OCI-LY1 (cell line): ENCODE data around the gene PRPF39.

Experiments used
- H2AFZ ChIP-seq: fragments of 200-600 bp; sonication (generic), shearing (Covaris generic); 2 replicates; pipeline ENCODE4 v1.6.0; 2014; ENCODE audit warnings: antibody characterized with exemption, mild to moderate bottlenecking, low read length
- H3F3A ChIP-seq: fragments of 200-600 bp; sonication (generic), shearing (Covaris generic); 2 replicates; pipeline ENCODE4 v1.6.0; 2014; ENCODE audit warnings: mild to moderate bottlenecking, antibody characterized with exemption, low read length, moderate library complexity; ENCODE audit not compliant: insufficient read depth
- H3K27ac ChIP-seq: fragments of 200-600 bp; sonication (generic); 2 replicates; pipeline ENCODE4 v1.5.1; 2014; ENCODE audit warnings: low read length, mixed run types, mild to moderate bottlenecking, low read depth; ENCODE audit not compliant: poor library complexity, severe bottlenecking
- H3K27me3 ChIP-seq: fragments of 200-600 bp; sonication (generic); 2 replicates; pipeline ENCODE4 v1.6.0; 2014; ENCODE audit warnings: antibody characterized with exemption, mild to moderate bottlenecking, low read length, moderate library complexity; ENCODE audit not compliant: insufficient read depth
- H3K36me3 ChIP-seq: fragments of 200-600 bp; sonication (generic); 2 replicates; pipeline ENCODE4 v1.6.1; 2014; ENCODE audit warnings: mild to moderate bottlenecking, antibody characterized with exemption, low read length, moderate library complexity, mixed read lengths; ENCODE audit not compliant: insufficient read depth
- H3K4me1 ChIP-seq: fragments of 200-600 bp; sonication (generic); 2 replicates; pipeline ENCODE4 v1.5.1; 2014; ENCODE audit warnings: mild to moderate bottlenecking, low read length, moderate library complexity; ENCODE audit not compliant: insufficient read depth, severe bottlenecking
- H3K4me2 ChIP-seq: fragments of 200-600 bp; sonication (generic), shearing (Covaris generic); 2 replicates; pipeline ENCODE4 v1.6.1; 2014; ENCODE audit warnings: low read length
- H3K4me3 ChIP-seq: fragments of 200-600 bp; sonication (generic); 2 replicates; pipeline ENCODE4 v1.5.1; 2014; ENCODE audit warnings: low read length, low read depth, mild to moderate bottlenecking, mixed read lengths; ENCODE audit not compliant: poor library complexity, severe bottlenecking
- H3K79me2 ChIP-seq: fragments of 200-600 bp; shearing (Covaris generic); 2 replicates; pipeline ENCODE4 v1.6.1; 2016; ENCODE audit warnings: mixed run types, low read length, mixed read lengths; ENCODE audit not compliant: insufficient read depth
- H3K9ac ChIP-seq: fragments of 200-600 bp; sonication (generic), shearing (Covaris generic); 2 replicates; pipeline ENCODE4 v1.6.1; 2014; ENCODE audit warnings: mild to moderate bottlenecking, low read length, mixed read lengths
- H3K9me2 ChIP-seq: fragments of 200-600 bp; sonication (generic), shearing (Covaris generic); 2 replicates; pipeline ENCODE4 v1.6.1; 2014; ENCODE audit warnings: low read depth, mild to moderate bottlenecking, low read length, mixed read lengths
- H3K9me3 ChIP-seq: fragments of 200-600 bp; shearing (Covaris generic); 2 replicates; pipeline ENCODE4 v1.6.1; 2014; ENCODE audit warnings: low read length, mixed read lengths
- H4K20me1 ChIP-seq: fragments of 200-600 bp; sonication (generic), shearing (Covaris generic); 2 replicates; pipeline ENCODE4 v1.6.0; 2016; ENCODE audit warnings: mild to moderate bottlenecking, low read length; ENCODE audit not compliant: insufficient read depth
- CTCF ChIP-seq: fragments of 200-600 bp; sonication (generic), shearing (Covaris generic); IDR thresholded peaks from 2 replicates; pipeline ENCODE4 v1.5.1; 2017; ENCODE audit warnings: mild to moderate bottlenecking, antibody characterized with exemption, low read length, moderate library complexity, mixed read lengths
- EZH2 ChIP-seq: fragments of 200-600 bp; sonication (generic), shearing (Covaris generic); IDR thresholded peaks from 2 replicates; pipeline ENCODE4 v1.8.0; 2017; ENCODE audit warnings: borderline replicate concordance, mixed run types, mild to moderate bottlenecking, antibody characterized with exemption, low read length, moderate library complexity, mixed read lengths

The PRPF39 gene

GRCh38 chr14:45066667-45067066, 17.2 kb upstream of the PRPF39 start:
- H2AFZ ChIP-seq: no peak overlapping the region
- no peaks in the 10 kb centered on the region for H4K20me1 ChIP-seq
- H3K4me1 ChIP-seq: no peaks in the 10 kb centered on the region
- H3K9me3 ChIP-seq: no peaks in the 10 kb centered on the region
- H3K9ac ChIP-seq: no peak overlapping the region
- H3K4me3 ChIP-seq: no peak overlapping the region
- no peaks in the 10 kb centered on the region for H3K9me2 ChIP-seq
- H3K79me2 ChIP-seq: no peaks in the 10 kb centered on the region
- TF ChIP-seq EZH2 (no peak), CTCF (no peak)
- H3K4me2 ChIP-seq: no peak overlapping the region
- H3K27ac ChIP-seq: no peak overlapping the region
- no peaks in the 10 kb centered on the region for H3F3A ChIP-seq
- no peaks in the 10 kb centered on the region for H3K27me3 ChIP-seq
- H3K36me3 ChIP-seq: peaks cover 6% of the 10 kb centered on the region; the same call in 1 of the 2 replicates

GRCh38 chr14:45068396-45068795, 15.5 kb upstream of the PRPF39 start:
- H3K4me2 ChIP-seq: no peak overlapping the region
- H3K9me2 ChIP-seq: no peaks in the 10 kb centered on the region
- no peaks in the 10 kb centered on the region for H3K4me1 ChIP-seq
- H3K27me3 ChIP-seq: no peaks in the 10 kb centered on the region
- no peak for TF ChIP-seq EZH2
- TF ChIP-seq CTCF: no peak
- peaks cover 9% of the 10 kb centered on the region for H3K36me3 ChIP-seq
- no peaks in the 10 kb centered on the region for H4K20me1 ChIP-seq
- H3F3A ChIP-seq: no peaks in the 10 kb centered on the region
- H2AFZ ChIP-seq: no peak overlapping the region
- no peaks in the 10 kb centered on the region for H3K79me2 ChIP-seq
- no peak overlapping the region for H3K4me3 ChIP-seq
- no peak overlapping the region for H3K27ac ChIP-seq
- H3K9me3 ChIP-seq: no peaks in the 10 kb centered on the region
- H3K9ac ChIP-seq: no peak overlapping the region

GRCh38 chr14:45070215-45070614, 13.7 kb upstream of the PRPF39 start:
- no peaks in the 10 kb centered on the region for H3K9me3 ChIP-seq
- H2AFZ ChIP-seq: no peak overlapping the region
- no peaks in the 10 kb centered on the region for H3K4me1 ChIP-seq
- no peak overlapping the region for H3K27ac ChIP-seq
- H3K9ac ChIP-seq: no peak overlapping the region
- peaks cover 12% of the 10 kb centered on the region for H3K36me3 ChIP-seq
- H4K20me1 ChIP-seq: no peaks in the 10 kb centered on the region
- H3K4me2 ChIP-seq: no peak overlapping the region
- H3K79me2 ChIP-seq: no peaks in the 10 kb centered on the region
- no peaks in the 10 kb centered on the region for H3F3A ChIP-seq
- no peaks in the 10 kb centered on the region for H3K9me2 ChIP-seq
- H3K27me3 ChIP-seq: no peaks in the 10 kb centered on the region
- TF ChIP-seq CTCF (no peak), EZH2 (no peak)
- H3K4me3 ChIP-seq: no peak overlapping the region
